H54 (cell line): ENCODE data around the gene TPRG1L.
"Not testable (repeated sequence)": the region's sequence is repeated elsewhere in the genome, so short reads cannot be mapped to it uniquely, and the experiment has no call there.

Source experiments
- DNase-seq: peaks from one replicate; pipeline ENCODE4 v3.0.0; 2011; ENCODE audit warnings: low spot score, mixed read lengths; ENCODE audit not compliant: insufficient read length
- FAIRE-seq: peaks from 3 replicates; lab custom pipeline; 2011; peaks lifted over from hg19 to GRCh38; lab: Jason Lieb, UNC
- POLR2A ChIP-seq: IDR thresholded peaks from 2 replicates; pipeline ENCODE4 v1.6.1; 2011; ENCODE audit warnings: low read depth, mild to moderate bottlenecking, low read length

TPRG1L gene

GRCh38 chr1:3620708-3621107, 4.1 kb upstream of the TPRG1L start:
- no peak for TF ChIP-seq POLR2A
- no peak for DNase-seq
- FAIRE-seq = no peak

GRCh38 chr1:3621151-3621671, 3.6 kb upstream of the TPRG1L start:
- not testable (repeated sequence) for FAIRE-seq, DNase-seq

- not testable (repeated sequence) for FAIRE-seq, DNase-seq
These were observed 2.7 kb upstream of the TPRG1L start for GRCh38 chr1:3622102-3622501.

- DNase-seq (no peak), FAIRE-seq (no peak)
- no peak for TF ChIP-seq POLR2A
These were observed 1.2 kb upstream of the TPRG1L start for GRCh38 chr1:3623441-3624199.

GRCh38 chr1:3625151-3625907, 514 bp downstream of the TPRG1L start:
- no peak for DNase-seq
- TF ChIP-seq POLR2A = no peak
- FAIRE-seq = no peak

GRCh38 chr1:3626025-3626424, 1.2 kb downstream of the TPRG1L start:
- FAIRE-seq (no peak), DNase-seq (no peak)
- no peak for TF ChIP-seq POLR2A

GRCh38 chr1:3627515-3628253, 2.9 kb downstream of the TPRG1L start:
- no peak for FAIRE-seq
- TF ChIP-seq POLR2A = no peak
- DNase-seq = no peak

GRCh38 chr1:3628445-3628844, 3.6 kb downstream of the TPRG1L start:
- DNase-seq (no peak), FAIRE-seq (no peak)
- TF ChIP-seq POLR2A = no peak

GRCh38 chr1:3629561-3630160, 4.8 kb downstream of the TPRG1L start:
- DNase-seq (no peak), FAIRE-seq (no peak)
- TF ChIP-seq POLR2A = no peak

- DNase-seq (no peak), FAIRE-seq (no peak)
- no peak for TF ChIP-seq POLR2A
These were observed 5.4 kb downstream of the TPRG1L start for GRCh38 chr1:3630161-3630611.

- TF ChIP-seq POLR2A = no peak
- FAIRE-seq = no peak
- DNase-seq = no peak
These were observed 6.1 kb downstream of the TPRG1L start for GRCh38 chr1:3630914-3631313.

- FAIRE-seq = no peak
- no peak for TF ChIP-seq POLR2A
- no peak for DNase-seq
These were observed 6.8 kb downstream of the TPRG1L start for GRCh38 chr1:3631320-3632260.
